ENCODE data around the gene LCK.

DNA sequence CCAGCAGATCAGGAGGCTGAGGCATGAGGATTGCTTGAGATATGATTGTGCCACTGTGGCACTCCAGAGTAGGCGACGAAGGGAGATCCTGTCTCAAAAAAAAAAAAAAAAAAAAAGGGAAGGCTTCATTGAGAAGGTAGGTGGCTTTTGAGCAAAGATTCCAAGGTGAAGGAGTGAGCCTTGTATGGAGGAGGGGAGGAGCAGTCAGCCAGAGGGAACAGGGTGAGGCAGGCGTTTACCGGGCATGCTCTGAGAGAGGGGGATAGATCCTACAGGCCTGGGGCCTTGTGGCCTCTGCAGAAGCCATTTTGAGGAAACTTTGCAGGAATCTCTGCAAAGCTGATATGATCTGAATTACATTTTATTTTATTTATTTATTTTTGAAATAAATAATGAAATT, 35.7 kb downstream of the LCK start:
- TF ChIP-seq CTCF (IDR thresholded peaks at IDR 0.05) = no peak
- TF ChIP-seq POLR2A (IDR thresholded peaks at IDR 0.05) = no peak
